HepG2 (cell line): ENCODE measurements around the gene PLAC9. TPM values are rescaled to one million over a fixed set of nuclear protein-coding genes. Genes with fewer than 3 reads are reported as not detected.

Experiments used
- ATAC-seq: fragments of 200-7000 bp; cut with Tn5 transposase; 3 replicates; pipeline ENCODE4 v1.9.1; 2020; ENCODE audit warnings: mild to moderate bottlenecking, moderate library complexity
- BruUV-seq: library from RNA; stranded (reverse); fragments of 400-500 nt; replicated peaks from 2 replicates; lab custom pipeline; 2021; lab: Mats Ljungman, UMichigan
- CTCF ChIA-PET: fragments of 300-600 bp; formaldehyde crosslinking; extraction: SDS; loops from one replicate; lab custom pipeline; 2021; ENCODE audit warnings: low total read pairs, inconsistent platforms, low intra/inter-chr PET ratio; lab: Yijun Ruan, JAX
- POLR2A ChIA-PET: fragments of 350-600 bp; sonication (Branson Sonifier 250); formaldehyde crosslinking; loops from one replicate; lab custom pipeline; 2020; ENCODE audit warnings: antibody characterized with exemption, inconsistent platforms; lab: Yijun Ruan, JAX
- DNase-seq: peaks from one replicate; pipeline ENCODE4 v3.0.0-alpha.2; 2015; ENCODE audit warnings: low spot score
- FAIRE-seq: peaks from 3 replicates; lab custom pipeline; 2011; peaks lifted over from hg19 to GRCh38; lab: Jason Lieb, UNC
- H2AFZ ChIP-seq: one replicate; pipeline ENCODE4 v1.6.1; 2011; ENCODE audit warnings: low read length, inconsistent platforms
- H3K27ac ChIP-seq: fragments of 300-600 bp; 3 replicates; pipeline ENCODE4 v1.8.0; 2011; ENCODE audit warnings: mixed run types, mild to moderate bottlenecking, mixed read lengths, low read length, inconsistent platforms; ENCODE audit not compliant: insufficient read depth; ENCODE audit errors: extremely low read length
- H3K27me3 ChIP-seq, 2 experiments: fragments of 200-600 bp in 1 of 2; 2 replicates in 1 of 2; 3 replicates in 1 of 2; pipeline versions ENCODE4 v1.6.0 to v1.8.0; 2011; ENCODE audit warnings: low read length in 2 of 2, mild to moderate bottlenecking in 2 of 2, moderate library complexity in 2 of 2, inconsistent platforms in 1 of 2; ENCODE audit not compliant: insufficient read depth in 2 of 2, control insufficient read depth in 1 of 2
- H3K36me3 ChIP-seq, 2 experiments: fragments of 200-600 bp in 1 of 2; replicated peaks in 1 of 2; 2 replicates in 1 of 2; 3 replicates in 1 of 2; pipeline versions ENCODE4 v1.5.1 to v1.8.0; 2011; ENCODE audit warnings: low read length in 2 of 2, inconsistent platforms in 1 of 2; ENCODE audit not compliant: insufficient read depth in 2 of 2, control insufficient read depth in 1 of 2
- H3K4me1 ChIP-seq: 2 replicates; pipeline ENCODE4 v1.5.1; 2012; ENCODE audit warnings: low read length, inconsistent platforms; ENCODE audit not compliant: insufficient read depth
- H3K4me2 ChIP-seq: 2 replicates; pipeline ENCODE4 v1.6.0; 2011; ENCODE audit warnings: low read depth, low read length, inconsistent platforms
- H3K4me3 ChIP-seq, 3 experiments: fragments of 200-600 bp in 1 of 3; sonication (generic), shearing (Covaris generic) in 1 of 3; replicated peaks in 1 of 3; 2 replicates each; pipeline ENCODE4 v1.5.1; 2011 to 2016; ENCODE audit warnings: low read length in 3 of 3, inconsistent platforms in 2 of 3, low read depth in 2 of 3, mild to moderate bottlenecking in 2 of 3, control low read depth in 1 of 3, mixed read lengths in 1 of 3; ENCODE audit not compliant: insufficient read depth in 1 of 3
- H3K79me2 ChIP-seq: one replicate; pipeline ENCODE4 v1.6.1; 2011; ENCODE audit warnings: low read length, inconsistent platforms; ENCODE audit not compliant: insufficient read depth
- H3K9ac ChIP-seq: 2 replicates; pipeline ENCODE4 v1.6.0; 2011; ENCODE audit warnings: mild to moderate bottlenecking, low read depth, low read length, inconsistent platforms; ENCODE audit not compliant: insufficient read depth
- H3K9me3 ChIP-seq: 2 replicates; pipeline ENCODE4 v1.5.1; 2012; ENCODE audit warnings: mild to moderate bottlenecking, low read length
- H4K20me1 ChIP-seq: 2 replicates; pipeline ENCODE4 v1.6.0; 2011; ENCODE audit warnings: inconsistent platforms, mild to moderate bottlenecking, low read length, moderate library complexity; ENCODE audit not compliant: insufficient read depth
- KLF11 ChIP-seq: IDR thresholded peaks from 2 replicates; pipeline ENCODE4 v1.6.1; 2016; ENCODE audit warnings: missing compliant biosample characterization
- NFE2L2 ChIP-seq: fragments of 150-350 bp; IDR thresholded peaks from 2 replicates; pipeline ENCODE4 v1.6.1; 2014; ENCODE audit warnings: low read length
- ZBTB2 ChIP-seq: sonication (generic); formaldehyde crosslinking; IDR thresholded peaks from 2 replicates; pipeline ENCODE4 v1.8.0; 2022; ENCODE audit warnings: low read depth, missing genetic modification reagents
- ZEB1 ChIP-seq: IDR thresholded peaks from 2 replicates; pipeline ENCODE4 v1.6.1; 2012; ENCODE audit warnings: mild to moderate bottlenecking, low read depth, inconsistent platforms; ENCODE audit not compliant: insufficient replicate concordance
- ZSCAN31 ChIP-seq: sonication (generic); formaldehyde crosslinking; IDR thresholded peaks from 2 replicates; pipeline ENCODE4 v1.5.0; 2020; ENCODE audit warnings: low read depth, mild to moderate bottlenecking, missing genetic modification reagents
- WGBS: methylation state at CpG from one replicate; pipeline ENCODE4 v1.1.6; 2017; ENCODE audit warnings: low lambda C conversion rate; 5-methylcytosine and 5-hydroxymethylcytosine counted together
- in situ Hi-C: cut with HindIII; loops from 2 replicates; pipeline ENCODE4 v1.10.0; 2017; ENCODE audit warnings: low pct_unique_long_range_greater_than_20kb; ENCODE audit not compliant: extremely low pct_ligation_motif_present
- intact Hi-C: fragments of 100-400 bp; cut with micrococcal nuclease; formaldehyde crosslinking; loops from one replicate; pipeline ENCODE4 v1.10.0; 2022; ENCODE audit not compliant: unreplicated experiment
- polyA plus RNA-seq, 8 experiments: library from polyadenylated mRNA; depleted of rRNA in 3 of 8; stranded (reverse) in 7 of 8; unstranded in 1 of 8; fragments of >200 nt; fragmentation: Illumina TruSeq in 4 of 8; extraction: Trizol in 4 of 8; gene quantifications; 2 replicates each; pipeline versions ENCODE4 v1.2.1 to v1.2.3, GENCODE V29; 2011 to 2016; ENCODE audit warnings: low read depth in 4 of 8, missing spikeins in 1 of 8, mixed read lengths in 1 of 8; ENCODE audit not compliant: insufficient read depth in 1 of 8
- total RNA-seq, 5 experiments: library from RNA; depleted of rRNA; stranded (reverse); fragments of >200 nt; fragmentation: Illumina TruSeq; extraction: Trizol; gene quantifications; 2 replicates each; pipeline ENCODE4 v1.2.3, GENCODE V29; 2016; ENCODE audit warnings: low read depth in 1 of 5
- TF ChIP-seq, protein P1 (sequence below): sonication (generic); formaldehyde crosslinking; IDR thresholded peaks from 2 replicates; pipeline ENCODE4 v1.5.1; 2020; ENCODE audit warnings: mild to moderate bottlenecking, missing genetic modification reagents, borderline replicate concordance

Gene PLAC9
- total and polyA plus RNA-seq, 2 of the 13 experiments (the other 11 are each of a cell fraction or from before 2014, with no cell fraction given), result not detected

DNA sequence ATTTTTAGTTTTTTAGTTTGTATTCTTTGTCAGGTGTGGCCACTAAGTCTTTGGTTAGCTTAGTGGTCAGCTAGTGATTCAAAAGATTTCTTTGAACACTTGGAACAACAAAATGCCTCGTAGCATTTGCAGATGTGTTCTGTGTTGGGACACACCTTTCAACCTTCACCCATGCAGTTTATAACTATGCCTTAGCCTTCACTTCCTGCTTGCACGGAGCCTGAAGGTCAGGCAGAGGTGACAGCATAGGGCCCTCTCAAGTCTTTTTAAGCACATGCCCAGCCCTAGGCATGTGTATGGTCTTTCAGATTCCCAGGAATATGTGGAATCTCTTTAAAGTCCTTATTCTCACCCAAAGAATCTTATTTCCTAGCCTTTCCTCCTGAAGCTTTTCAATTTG lies 17.6 kb downstream of the PLAC9 start (continued):
- TF ChIP-seq ZBTB2 (no peak), ZEB1 (no peak), KLF11 (CRISPR knock-in tag) (no peak)

- H4K20me1 ChIP-seq, result no peaks in the 10 kb centered on the region
- BruUV-seq, result no TSS peak
- no peaks in the 10 kb centered on the region for H3K79me2 ChIP-seq
- H2AFZ ChIP-seq, result no peak overlapping the region
- DNase-seq, result no peak
- intact Hi-C loops, result no loop called here
- no peak overlapping the region for H3K27ac ChIP-seq
- H3K9ac ChIP-seq, result no peak overlapping the region
- TF ChIP-seq NFE2L2, result peak; percentile 75; the same call in 1 of the 2 replicates
- peak; percentile 100 for TF ChIP-seq ZSCAN31 (CRISPR knock-in tag)
- TF ChIP-seq, protein P1, sequence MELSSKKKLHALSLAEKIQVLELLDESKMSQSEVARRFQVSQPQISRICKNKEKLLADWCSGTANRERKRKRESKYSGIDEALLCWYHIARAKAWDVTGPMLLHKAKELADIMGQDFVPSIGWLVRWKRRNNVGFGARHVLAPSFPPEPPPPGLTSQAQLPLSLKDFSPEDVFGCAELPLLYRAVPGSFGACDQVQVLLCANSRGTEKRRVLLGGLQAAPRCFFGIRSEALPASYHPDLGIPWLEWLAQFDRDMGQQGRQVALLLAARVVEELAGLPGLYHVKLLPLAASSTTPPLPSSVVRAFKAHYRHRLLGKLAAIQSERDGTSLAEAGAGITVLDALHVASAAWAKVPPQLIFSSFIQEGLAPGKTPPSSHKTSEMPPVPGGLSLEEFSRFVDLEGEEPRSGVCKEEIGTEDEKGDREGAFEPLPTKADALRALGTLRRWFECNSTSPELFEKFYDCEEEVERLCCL (CRISPR knock-in tag), result no peak
- FAIRE-seq, result no peak
- ChIA-PET POLR2A (no interaction called here), CTCF (no interaction called here)
- WGBS, result 90% methylated on average over 6 of the region's 6 CpGs
- H3K4me2 ChIP-seq, result no peak overlapping the region
- in situ Hi-C loops, result no loop called here
- peaks cover 6 to 15% of the 10 kb centered on the region in 2 experiments; a peak in 4 of 5 replicates for H3K36me3 ChIP-seq
- no peaks in the 10 kb centered on the region for H3K9me3 ChIP-seq
- no peaks in the 10 kb centered on the region for H3K4me1 ChIP-seq
- H3K4me3 ChIP-seq, result no peak overlapping the region
- ATAC-seq, result no peak; the same call in 2 of the 3 replicates
- no peaks in the 10 kb centered on the region for H3K27me3 ChIP-seq
Observed at GRCh38 chr10:80152820-80153219, 20.3 kb downstream of the PLAC9 start.
